SIG-M5 treated with dmso at 0.1 percent for 504 hours (cell line): ENCODE data around the gene PDE7B.
"Not testable (repeated sequence)": the region's sequence is repeated elsewhere in the genome, so short reads cannot be mapped to it uniquely, and the experiment has no call there.

ENCODE experiments used
- DNase-seq: peaks from one replicate; lab custom pipeline; 2025; ENCODE audit not compliant: unreplicated experiment; lab: John Stamatoyannopoulos, UW

PDE7B gene

GRCh38 chr6:135842618-135843392, 8.7 kb upstream of the PDE7B start:
- DNase-seq = no peak

GRCh38 chr6:135850882-135851281, 619 bp upstream of the PDE7B start:
- no peak for DNase-seq

GRCh38 chr6:135852746-135853145, 1.2 kb downstream of the PDE7B start:
- DNase-seq = no peak

GRCh38 chr6:135853227-135853626, 1.7 kb downstream of the PDE7B start:
- DNase-seq = no peak

GRCh38 chr6:135853986-135854385, 2.5 kb downstream of the PDE7B start:
- DNase-seq = no peak

GRCh38 chr6:135854799-135855198, 3.3 kb downstream of the PDE7B start:
- no peak for DNase-seq

GRCh38 chr6:135858931-135859330, 7.4 kb downstream of the PDE7B start:
- DNase-seq = no peak

GRCh38 chr6:135860361-135860760, 8.9 kb downstream of the PDE7B start:
- DNase-seq = no peak

GRCh38 chr6:135861189-135861588, 9.7 kb downstream of the PDE7B start:
- no peak for DNase-seq

- DNase-seq = not testable (repeated sequence)
Observed at GRCh38 chr6:135864929-135865328, 13.4 kb downstream of the PDE7B start.

- DNase-seq = no peak
Observed at GRCh38 chr6:135866445-135867123, 15.1 kb downstream of the PDE7B start.

- DNase-seq = no peak
Observed at GRCh38 chr6:135867332-135867731, 15.8 kb downstream of the PDE7B start.

- DNase-seq = no peak
Observed at GRCh38 chr6:135869857-135870256, 18.4 kb downstream of the PDE7B start.

GRCh38 chr6:135870722-135871121, 19.2 kb downstream of the PDE7B start:
- DNase-seq = no peak

GRCh38 chr6:135871296-135871695, 19.8 kb downstream of the PDE7B start:
- no peak for DNase-seq

GRCh38 chr6:135871878-135872277, 20.4 kb downstream of the PDE7B start:
- DNase-seq = no peak

- no peak for DNase-seq
Observed at GRCh38 chr6:135875446-135875845, 23.9 kb downstream of the PDE7B start.

GRCh38 chr6:135876058-135876457, 24.6 kb downstream of the PDE7B start:
- no peak for DNase-seq

GRCh38 chr6:135877666-135878065, 26.2 kb downstream of the PDE7B start:
- DNase-seq = no peak

- no peak for DNase-seq
Observed at GRCh38 chr6:135880066-135880972, 28.8 kb downstream of the PDE7B start.

- no peak for DNase-seq
Observed at GRCh38 chr6:135883045-135883444, 31.5 kb downstream of the PDE7B start.

GRCh38 chr6:135883536-135883935, 32.0 kb downstream of the PDE7B start:
- no peak for DNase-seq
